Mesothelial cell of epicardium (in vitro differentiated cells): ENCODE results near the gene TP73. TPM values are rescaled to one million over a fixed set of nuclear protein-coding genes. Genes with fewer than 3 reads are reported as not detected.

Source experiments
- DNase-seq, 2 experiments: peaks; one replicate each; pipeline ENCODE4 v3.0.0; 2021; ENCODE audit warnings: low spot score in 2 of 2; ENCODE audit not compliant: unreplicated experiment in 2 of 2
- H3K27ac Mint-ChIP-seq: 2 replicates; pipeline ENCODE4 v1.8.0; 2021; ENCODE audit warnings: mixed read lengths
- H3K27me3 Mint-ChIP-seq: 2 replicates; pipeline ENCODE4 v1.8.0; 2021; ENCODE audit warnings: low read depth, mixed read lengths
- H3K36me3 Mint-ChIP-seq: 2 replicates; pipeline ENCODE4 v1.8.0; 2021; ENCODE audit warnings: mixed read lengths
- H3K4me1 Mint-ChIP-seq: 2 replicates; pipeline ENCODE4 v1.8.0; 2021; ENCODE audit warnings: mixed read lengths
- H3K4me3 Mint-ChIP-seq: 2 replicates; pipeline ENCODE4 v1.8.0; 2021; ENCODE audit warnings: mild to moderate bottlenecking, moderate library complexity, mixed read lengths
- H3K9me3 Mint-ChIP-seq: 2 replicates; pipeline ENCODE4 v1.8.0; 2021; ENCODE audit warnings: mixed read lengths
- CTCF ChIP-seq: fragments of 200-600 bp; sonication (generic); IDR thresholded peaks from one replicate; pipeline ENCODE4 v1.5.0; 2021; ENCODE audit warnings: antibody characterized with exemption; ENCODE audit not compliant: unreplicated experiment
- total RNA-seq: library from RNA; stranded (reverse); gene quantifications from 3 replicates; pipeline ENCODE4 v1.2.1, GENCODE V29; 2021

Gene TP73
- total RNA-seq, 1 donor from 2014 or later = 1.4 TPM

GRCh38 chr1:3777647-3778589, 125.6 kb downstream of the TP73 start:
- Mint-ChIP-seq H3K27me3 (no peaks in the 10 kb centered on the region), H3K4me3 (no peak overlapping the region), H3K9me3 (no peaks in the 10 kb centered on the region), H3K36me3 (peaks cover 27% of the 10 kb centered on the region), H3K4me1 (peaks cover 16% of the 10 kb centered on the region), H3K27ac (no peak overlapping the region)
- TF ChIP-seq CTCF = no peak
- no peak for DNase-seq

- peaks cover 11% of the 10 kb centered on the region for H3K4me1 Mint-ChIP-seq
- no peak overlapping the region for H3K4me3 Mint-ChIP-seq
- H3K27me3 Mint-ChIP-seq = no peaks in the 10 kb centered on the region
- H3K27ac Mint-ChIP-seq = no peak overlapping the region
- DNase-seq = no peak
- H3K36me3 Mint-ChIP-seq = peaks cover 27% of the 10 kb centered on the region
- no peak for TF ChIP-seq CTCF
- no peaks in the 10 kb centered on the region for H3K9me3 Mint-ChIP-seq
These were observed 126.4 kb downstream of the TP73 start for GRCh38 chr1:3778590-3779264.

- H3K36me3 Mint-ChIP-seq = peaks cover 33% of the 10 kb centered on the region
- H3K27me3 Mint-ChIP-seq = no peaks in the 10 kb centered on the region
- no peaks in the 10 kb centered on the region for H3K9me3 Mint-ChIP-seq
- H3K4me3 Mint-ChIP-seq = no peak overlapping the region
- no peak for TF ChIP-seq CTCF
- peaks cover 11% of the 10 kb centered on the region for H3K4me1 Mint-ChIP-seq
- no peak for DNase-seq
- H3K27ac Mint-ChIP-seq = no peak overlapping the region
These were observed 127.1 kb downstream of the TP73 start for GRCh38 chr1:3779265-3779911.

- no peaks in the 10 kb centered on the region for H3K9me3 Mint-ChIP-seq
- peaks cover 35% of the 10 kb centered on the region for H3K36me3 Mint-ChIP-seq
- peaks cover 10% of the 10 kb centered on the region for H3K4me1 Mint-ChIP-seq
- DNase-seq = no peak
- TF ChIP-seq CTCF = no peak
- no peak overlapping the region for H3K27ac Mint-ChIP-seq
- H3K4me3 Mint-ChIP-seq = no peak overlapping the region
- H3K27me3 Mint-ChIP-seq = no peaks in the 10 kb centered on the region
These were observed 127.6 kb downstream of the TP73 start for GRCh38 chr1:3779912-3780416.

GRCh38 chr1:3780901-3781300, 128.6 kb downstream of the TP73 start:
- Mint-ChIP-seq H3K4me3 (no peak overlapping the region), H3K36me3 (peaks cover 42% of the 10 kb centered on the region), H3K27ac (no peak overlapping the region), H3K4me1 (peaks cover 2% of the 10 kb centered on the region), H3K9me3 (no peaks in the 10 kb centered on the region), H3K27me3 (no peaks in the 10 kb centered on the region)
- no peak for TF ChIP-seq CTCF
- DNase-seq = no peak
